Peyer's patch (tissue), 4 donors: Measurements from ENCODE around the gene GPR85.

Source experiments
- CTCF ChIP-seq, 6 experiments: fragments of 450-650 bp in 4 of 6; fragments of 200-600 bp in 2 of 6; sonication (generic) in 1 of 6; IDR thresholded peaks; one replicate each; pipeline ENCODE4 v1.5.1; 2017 to 2019; ENCODE audit warnings: antibody characterized with exemption in 6 of 6, mild to moderate bottlenecking in 3 of 6, moderate library complexity in 1 of 6
- POLR2A ChIP-seq, 2 donors: fragments of 450-650 bp; IDR thresholded peaks; one replicate each; pipeline ENCODE4 v1.5.1; 2017; ENCODE audit warnings: antibody characterized with exemption in 2 of 2, mild to moderate bottlenecking in 2 of 2, moderate library complexity in 2 of 2

GRCh38 chr7:113083816-113084495 is 2.7 kb downstream of the GPR85 start:
- TF ChIP-seq CTCF (IDR thresholded peaks at IDR 0.05) (no peak), POLR2A (IDR thresholded peaks at IDR 0.05) (no peak)
